GM19452 (cell line): ENCODE measurements around the gene TDO2.
"Not testable (repeated sequence)": the region's sequence is repeated elsewhere in the genome, so short reads cannot be mapped to it uniquely, and the experiment has no call there.

ENCODE experiments used
- ATAC-seq: cut with Tn5 transposase; IDR thresholded peaks from one replicate; pipeline ENCODE4 v1.9.1; 2021; ENCODE audit not compliant: unreplicated experiment

Gene TDO2

GRCh38 chr4:155903453-155903852, at the start of gene TDO2:
Gene TDO2 (plus strand): TSS chr4:155903696. CDS start chr4:155903759, 63 bp downstream.
- ATAC-seq = no peak

DNA sequence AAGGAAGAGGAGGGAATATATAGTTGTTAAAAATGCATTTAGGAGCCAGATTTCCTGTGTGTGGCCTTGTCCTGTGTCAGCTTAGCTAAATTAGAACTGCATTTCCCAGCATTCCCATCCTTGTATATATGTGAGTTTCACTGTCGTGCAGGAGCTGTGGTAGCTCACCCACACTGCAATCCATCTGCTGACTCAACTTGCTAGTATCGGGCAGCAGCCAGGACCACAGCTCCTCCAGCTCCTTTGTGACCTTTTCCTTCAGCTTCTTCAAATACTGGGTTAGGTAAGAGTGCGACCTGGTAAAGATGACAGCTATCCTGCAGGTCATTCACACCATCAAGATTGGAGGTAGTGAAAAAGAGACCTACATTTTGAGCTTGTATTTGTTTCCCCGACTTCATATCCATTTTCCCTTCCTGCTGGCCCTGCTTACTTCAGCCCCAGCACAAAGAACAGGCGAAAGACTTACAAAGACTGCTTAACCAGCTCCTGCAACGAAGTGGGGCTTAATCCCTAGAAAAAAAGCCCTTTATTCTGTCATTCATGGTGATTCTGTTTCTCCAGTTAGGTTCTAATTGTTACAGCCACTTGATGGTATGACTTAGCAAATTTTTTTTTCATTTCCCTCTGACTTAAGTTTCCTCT, 48.8 kb upstream of the TDO2 start:
- ATAC-seq = no peak

DNA sequence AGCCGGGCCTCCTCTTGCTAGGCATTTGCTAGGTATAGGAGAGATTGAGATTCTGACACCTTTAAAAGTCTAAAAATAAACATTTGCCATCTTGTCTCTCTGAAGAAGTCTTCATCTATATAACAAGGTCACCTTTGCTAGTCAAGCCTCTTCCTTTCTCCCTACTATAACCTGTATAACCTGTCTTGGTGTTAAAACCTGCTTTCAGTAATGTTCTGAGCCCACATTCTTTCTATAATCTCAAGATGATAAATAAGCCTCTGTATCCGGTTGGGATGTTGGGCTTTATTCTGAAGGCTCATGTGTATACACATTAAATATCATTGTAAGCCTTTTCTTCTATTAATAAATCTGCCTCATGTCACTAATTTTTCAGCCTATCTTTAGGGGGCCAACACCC, 47.6 kb upstream of the TDO2 start:
- ATAC-seq = no peak

- ATAC-seq = no peak
Measured at GRCh38 chr4:155866177-155866576, 37.3 kb upstream of the TDO2 start, which contains the start of gene ASIC5. Gene ASIC5 (minus strand): TSS chr4:155866277. CDS start chr4:155866226, 51 bp downstream.

DNA sequence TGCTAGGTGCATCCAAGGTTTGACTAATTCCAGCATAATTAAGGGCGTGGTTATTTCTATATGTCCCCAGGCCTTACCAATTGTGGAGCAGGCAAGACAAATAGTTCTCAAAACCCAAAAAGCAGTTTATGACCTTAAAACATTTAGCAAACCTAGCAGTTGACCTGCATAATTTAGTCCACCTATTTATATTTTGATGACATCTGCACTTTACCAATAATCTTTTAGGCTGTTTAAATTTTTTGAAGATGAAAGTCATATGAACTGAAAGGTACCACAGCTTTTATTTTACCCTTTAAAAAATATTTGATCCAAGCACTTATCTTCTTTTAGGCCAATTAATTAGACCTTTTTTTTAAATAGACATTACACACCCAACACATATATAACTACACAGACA, 27.6 kb upstream of the TDO2 start:
- no peak for ATAC-seq

- ATAC-seq = no peak
Measured at GRCh38 chr4:155877971-155878370, 25.5 kb upstream of the TDO2 start.

GRCh38 chr4:155878611-155879010, 24.9 kb upstream of the TDO2 start:
- no peak for ATAC-seq

GRCh38 chr4:155879767-155880166, 23.7 kb upstream of the TDO2 start:
- no peak for ATAC-seq

DNA sequence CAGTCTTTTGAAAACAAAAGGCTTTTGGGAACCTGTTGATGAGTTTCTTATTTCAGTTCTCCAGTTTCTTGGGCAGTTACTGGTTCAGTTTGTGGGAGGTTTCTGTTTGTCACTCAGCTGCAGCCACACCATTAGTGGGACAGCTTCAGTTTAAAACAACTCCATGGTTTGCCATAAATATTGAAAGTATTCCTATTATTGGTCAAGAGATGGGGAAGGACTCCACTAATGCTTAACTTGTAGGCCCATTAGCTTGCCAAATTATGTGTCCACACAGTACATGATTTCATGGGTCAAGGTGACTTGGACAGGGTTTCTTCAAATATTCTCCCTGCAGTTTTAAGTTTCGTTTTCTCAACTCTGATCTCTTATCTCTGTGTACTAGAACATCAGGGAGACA, 21.9 kb upstream of the TDO2 start:
- ATAC-seq = peak; percentile 50

DNA sequence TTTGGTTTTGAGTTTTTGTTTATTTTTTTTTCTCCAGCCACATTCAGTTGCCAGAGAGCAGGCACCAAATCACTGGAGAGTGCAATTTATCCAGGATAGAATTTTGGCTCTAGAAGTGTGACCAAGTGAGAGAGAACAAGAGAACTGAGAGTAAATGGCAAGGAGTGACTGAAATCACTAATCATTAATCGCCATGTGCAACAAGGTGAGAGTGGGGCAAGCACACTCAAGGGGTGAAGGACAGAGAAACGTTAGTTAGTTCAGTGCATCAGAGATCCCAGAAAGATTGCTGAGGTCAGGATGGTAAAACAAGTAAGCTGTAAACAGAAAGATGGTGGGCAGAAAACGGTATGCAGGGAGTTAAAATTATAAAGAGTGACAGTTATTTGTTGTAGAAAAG, 19.6 kb upstream of the TDO2 start:
- no peak for ATAC-seq

GRCh38 chr4:155885666-155886065, 17.8 kb upstream of the TDO2 start:
- no peak for ATAC-seq

DNA sequence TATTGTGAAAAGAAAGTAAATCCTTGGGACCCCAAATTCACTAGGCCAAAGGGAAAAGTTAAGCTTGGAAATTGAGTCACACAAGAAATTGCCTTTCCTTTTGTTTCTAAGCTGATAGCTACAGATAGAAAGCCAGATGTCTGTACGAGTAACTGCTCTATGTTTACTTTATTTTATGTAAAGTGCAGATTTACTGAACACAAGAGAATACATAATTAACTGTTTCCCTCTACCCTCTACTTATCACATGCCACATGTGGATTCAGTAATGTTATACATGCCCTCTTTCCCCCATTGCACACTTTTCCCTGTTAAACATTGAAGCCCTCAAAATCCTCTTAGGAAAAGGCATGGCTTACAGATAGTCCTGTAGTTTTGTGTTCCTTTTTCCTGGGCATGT, 16.5 kb upstream of the TDO2 start:
- no peak for ATAC-seq

GRCh38 chr4:155887847-155888570, 15.5 kb upstream of the TDO2 start:
- no peak for ATAC-seq

GRCh38 chr4:155889031-155889793, 14.3 kb upstream of the TDO2 start:
- peak; percentile 96 for ATAC-seq

- no peak for ATAC-seq
Measured at GRCh38 chr4:155889946-155890345, 13.6 kb upstream of the TDO2 start.

- ATAC-seq = no peak
Measured at GRCh38 chr4:155891058-155891457, 12.4 kb upstream of the TDO2 start.

- ATAC-seq = not testable (repeated sequence)
Measured at GRCh38 chr4:155898371-155898770, 5.1 kb upstream of the TDO2 start.

- no peak for ATAC-seq
Measured at GRCh38 chr4:155899891-155900290, 3.6 kb upstream of the TDO2 start.

DNA sequence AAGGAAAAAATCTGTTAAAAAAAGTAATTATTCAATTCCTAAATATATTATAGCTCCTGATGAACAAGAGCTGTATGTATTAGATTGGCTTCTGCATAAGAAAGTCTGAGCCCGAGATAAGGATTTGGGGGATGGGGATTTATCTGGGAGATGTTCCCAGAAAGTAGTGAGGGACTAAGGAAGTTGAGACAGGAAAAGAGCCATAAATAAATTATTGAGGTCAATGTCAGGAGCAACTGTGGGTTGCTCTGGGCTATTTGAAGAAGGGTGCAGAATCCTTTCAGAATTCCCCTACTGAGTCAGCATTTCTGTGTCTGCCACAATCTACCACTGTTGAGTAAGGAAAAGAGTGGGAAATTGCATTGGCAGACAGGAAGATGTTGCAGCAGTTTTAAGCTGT, 3.1 kb upstream of the TDO2 start:
- ATAC-seq = no peak

DNA sequence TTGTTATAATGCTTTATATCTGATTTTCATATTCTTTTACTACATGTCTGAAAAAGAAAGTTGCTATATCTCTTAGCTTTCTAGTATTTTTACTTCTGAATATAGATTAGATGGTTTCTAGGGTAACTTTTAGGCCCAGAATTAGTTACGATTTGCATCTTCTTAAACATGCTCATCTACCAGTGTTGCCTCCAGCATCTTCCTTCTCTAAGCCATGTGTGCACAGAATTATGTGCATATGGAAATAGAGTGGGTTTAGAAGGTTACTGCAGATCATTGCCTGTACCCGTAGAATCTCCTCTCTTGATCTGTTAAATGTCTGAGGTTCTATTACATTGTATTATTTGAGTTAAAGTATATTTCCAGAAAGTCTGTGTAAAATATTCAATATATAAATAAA, 2.5 kb upstream of the TDO2 start:
- ATAC-seq = no peak

- ATAC-seq = no peak
Measured at GRCh38 chr4:155904331-155904730, 835 bp downstream of the TDO2 start.
